GM10266 (cell line): ENCODE results near the gene GRK4.
"Not testable (repeated sequence)": the region's sequence is repeated elsewhere in the genome, so short reads cannot be mapped to it uniquely, and the experiment has no call there.

Source experiments
- DNase-seq: peaks from one replicate; pipeline ENCODE4 v3.0.0; 2012; ENCODE audit errors: extremely low spot score
- TF ChIP-seq, protein P1 (sequence below): IDR thresholded peaks from 2 replicates; pipeline ENCODE4 v1.5.1; 2012; ENCODE audit warnings: mild to moderate bottlenecking, low read depth; ENCODE audit not compliant: control insufficient read depth, insufficient read depth; ENCODE audit errors: missing control alignments

The GRK4 gene

DNA sequence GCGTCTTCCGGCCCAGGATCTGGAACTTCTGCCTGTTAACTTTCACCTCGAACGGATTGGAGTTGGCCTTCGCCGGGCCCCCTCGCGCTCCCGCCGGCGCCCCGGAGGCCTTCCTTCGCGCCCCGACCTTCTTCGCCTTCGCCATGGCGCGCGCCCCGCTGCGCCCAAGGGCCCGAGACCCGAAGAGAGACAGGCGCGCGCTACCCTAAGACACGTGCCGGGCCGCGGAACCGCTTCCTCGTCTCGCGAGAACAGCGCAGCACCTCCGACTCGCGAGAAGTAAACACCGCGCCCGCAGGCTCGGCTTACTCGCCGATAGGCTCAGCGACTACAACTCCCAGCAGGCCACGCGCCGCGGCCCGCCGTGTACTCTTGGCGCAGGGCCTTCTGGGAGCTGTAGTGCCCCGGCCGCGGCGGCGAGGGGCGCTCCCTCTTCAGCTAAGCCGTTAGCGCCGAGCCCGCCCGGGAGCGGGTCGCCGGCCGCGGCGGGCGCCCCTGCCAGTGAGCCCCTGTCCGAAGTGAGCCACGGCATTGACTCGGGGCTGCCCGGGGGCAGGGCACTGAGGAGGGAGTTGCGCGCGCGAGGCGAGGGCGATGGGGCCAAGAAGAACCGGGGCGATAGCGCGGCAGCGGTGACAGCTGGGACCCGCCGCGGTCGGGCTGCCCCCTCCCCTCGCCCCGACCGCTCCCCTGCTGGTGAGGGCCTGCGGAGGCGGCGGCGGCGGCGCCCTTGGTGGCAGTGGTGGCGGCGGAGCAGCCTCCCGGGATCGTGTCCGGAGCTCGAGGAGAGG, at the start of gene GRK4, which contains the start of gene NOP14:
Gene GRK4, plus strand, starts transcription at position 397 of the 791 bp plus-strand sequence. CDS start 500 bp downstream, outside the sequence.
Gene NOP14, minus strand, starts transcription at position 232 of the 791 bp plus-strand sequence. Its CDS starts 87 bp downstream, at position 145.
- peak; percentile 99 for DNase-seq
- TF ChIP-seq, protein P1, sequence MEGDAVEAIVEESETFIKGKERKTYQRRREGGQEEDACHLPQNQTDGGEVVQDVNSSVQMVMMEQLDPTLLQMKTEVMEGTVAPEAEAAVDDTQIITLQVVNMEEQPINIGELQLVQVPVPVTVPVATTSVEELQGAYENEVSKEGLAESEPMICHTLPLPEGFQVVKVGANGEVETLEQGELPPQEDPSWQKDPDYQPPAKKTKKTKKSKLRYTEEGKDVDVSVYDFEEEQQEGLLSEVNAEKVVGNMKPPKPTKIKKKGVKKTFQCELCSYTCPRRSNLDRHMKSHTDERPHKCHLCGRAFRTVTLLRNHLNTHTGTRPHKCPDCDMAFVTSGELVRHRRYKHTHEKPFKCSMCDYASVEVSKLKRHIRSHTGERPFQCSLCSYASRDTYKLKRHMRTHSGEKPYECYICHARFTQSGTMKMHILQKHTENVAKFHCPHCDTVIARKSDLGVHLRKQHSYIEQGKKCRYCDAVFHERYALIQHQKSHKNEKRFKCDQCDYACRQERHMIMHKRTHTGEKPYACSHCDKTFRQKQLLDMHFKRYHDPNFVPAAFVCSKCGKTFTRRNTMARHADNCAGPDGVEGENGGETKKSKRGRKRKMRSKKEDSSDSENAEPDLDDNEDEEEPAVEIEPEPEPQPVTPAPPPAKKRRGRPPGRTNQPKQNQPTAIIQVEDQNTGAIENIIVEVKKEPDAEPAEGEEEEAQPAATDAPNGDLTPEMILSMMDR, result peak; percentile 37

DNA sequence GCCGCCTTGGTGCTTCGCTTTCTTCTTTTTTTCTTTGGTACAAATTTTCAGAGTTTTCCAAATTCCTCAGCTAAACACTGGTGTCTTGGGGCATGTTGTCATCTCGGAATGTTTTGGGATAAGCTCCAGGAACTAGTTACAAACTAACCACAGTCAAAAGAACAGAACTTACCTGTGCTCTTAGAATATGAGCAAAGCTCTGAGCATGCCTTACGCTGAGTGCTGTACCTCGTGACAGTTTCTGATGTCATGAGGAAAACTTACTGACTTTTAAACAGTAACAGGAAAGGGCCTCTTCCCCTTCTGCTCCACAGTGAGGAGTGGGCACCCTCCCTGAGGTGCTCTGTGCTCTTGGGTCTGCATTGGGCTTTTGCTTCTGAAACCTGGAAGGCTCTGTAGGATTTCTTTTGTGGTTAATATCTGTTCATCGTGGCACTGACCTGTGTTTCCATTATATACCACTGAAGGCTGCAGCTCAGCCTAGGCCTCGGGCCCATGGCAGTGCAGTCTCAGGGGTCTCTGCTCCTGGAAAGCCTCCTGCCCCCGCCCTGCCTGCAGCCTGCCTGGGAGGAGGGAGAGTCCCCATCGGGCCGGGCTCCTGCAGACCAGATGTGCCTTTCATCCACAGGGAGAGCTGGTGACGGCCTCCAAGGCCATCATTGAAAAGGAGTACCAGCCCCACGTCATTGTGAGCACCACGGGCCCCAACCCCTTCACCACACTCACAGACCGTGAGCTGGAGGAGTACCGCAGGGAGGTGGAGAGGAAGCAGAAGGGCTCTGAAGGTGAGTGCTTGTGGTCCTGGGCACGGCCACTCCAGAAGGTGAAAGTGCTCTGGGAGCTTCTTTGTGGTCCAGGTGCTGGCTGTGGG, 48.9 kb upstream of the GRK4 start:
- DNase-seq, result no peak
- TF ChIP-seq, protein P1, result no peak

DNA sequence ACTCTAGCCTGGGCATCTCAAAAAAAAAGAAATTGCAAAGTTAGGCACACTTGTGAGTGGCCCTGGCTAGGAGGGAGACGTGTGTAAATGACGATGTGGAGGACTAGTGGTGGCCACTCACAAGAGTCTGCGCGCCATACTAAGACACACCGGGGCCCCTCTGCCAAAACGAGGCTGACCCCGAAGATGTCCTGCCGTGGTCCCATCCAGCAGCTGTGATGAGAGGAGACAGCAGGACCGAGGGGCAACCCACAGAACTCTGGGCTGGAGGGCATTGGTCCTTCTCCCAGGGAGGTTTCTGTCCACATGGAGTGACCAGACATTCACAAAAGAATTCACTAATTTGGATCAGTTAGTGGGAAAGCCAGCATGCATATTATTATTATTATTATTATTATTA, 47.6 kb upstream of the GRK4 start:
- TF ChIP-seq, protein P1, result no peak
- DNase-seq, result no peak

DNA sequence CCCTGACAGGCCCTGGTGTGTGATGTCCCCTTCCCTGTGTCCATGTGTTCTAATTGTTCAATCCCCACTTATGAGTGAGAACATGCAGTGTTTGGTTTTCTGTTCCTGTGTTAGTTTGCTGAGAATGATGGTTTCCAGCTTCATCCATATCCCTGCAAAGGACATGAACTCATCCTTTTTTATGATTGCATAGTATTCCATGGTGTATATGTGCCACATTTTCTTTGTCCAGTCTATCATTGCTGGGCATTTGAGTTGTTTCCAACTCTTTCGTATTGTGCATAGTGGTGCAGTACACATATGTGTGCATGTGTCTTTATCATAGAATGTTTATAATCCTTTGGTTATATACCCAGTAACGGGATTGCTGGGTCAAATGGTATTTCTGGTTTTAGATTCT, 46.7 kb upstream of the GRK4 start:
- DNase-seq, result not testable (repeated sequence)

DNA sequence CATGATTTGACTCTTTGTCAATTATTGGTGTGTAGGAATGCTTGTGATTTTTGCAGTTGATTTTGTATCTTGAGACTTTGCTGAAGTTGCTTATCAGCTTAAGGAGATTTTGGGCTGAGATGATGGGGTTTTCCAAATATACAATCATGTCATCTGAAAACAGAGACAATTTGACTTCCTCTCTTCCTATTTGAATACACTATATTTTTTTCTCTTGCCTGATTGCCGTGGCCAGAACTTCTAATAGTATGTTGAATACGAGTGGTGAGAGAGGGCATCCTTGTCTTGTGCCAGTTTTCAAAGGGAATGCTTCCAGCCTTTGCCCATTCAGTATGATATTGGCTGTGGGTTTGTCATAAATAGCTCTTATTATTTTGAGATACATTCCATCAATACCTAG, 45.1 kb upstream of the GRK4 start:
- not testable (repeated sequence) for DNase-seq

DNA sequence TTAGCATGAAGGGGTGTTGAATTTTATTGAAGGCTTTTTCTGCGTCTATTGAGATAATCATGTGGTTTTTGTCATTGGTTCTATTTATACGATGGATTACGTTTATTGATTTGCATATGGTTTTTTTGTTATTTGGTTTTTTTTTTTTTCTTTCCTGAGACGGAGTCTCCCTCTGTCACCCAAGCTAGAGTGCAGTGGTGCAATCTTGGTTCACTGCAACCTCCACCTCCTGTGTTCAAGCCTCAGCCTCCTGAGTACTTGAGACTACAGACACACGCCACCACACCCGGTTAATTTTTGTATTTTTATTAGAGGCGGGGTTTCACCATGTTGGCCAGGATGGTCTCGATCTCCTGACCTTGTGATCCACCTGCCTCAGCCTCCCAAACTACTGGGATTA, 44.7 kb upstream of the GRK4 start:
- not testable (repeated sequence) for DNase-seq

DNA sequence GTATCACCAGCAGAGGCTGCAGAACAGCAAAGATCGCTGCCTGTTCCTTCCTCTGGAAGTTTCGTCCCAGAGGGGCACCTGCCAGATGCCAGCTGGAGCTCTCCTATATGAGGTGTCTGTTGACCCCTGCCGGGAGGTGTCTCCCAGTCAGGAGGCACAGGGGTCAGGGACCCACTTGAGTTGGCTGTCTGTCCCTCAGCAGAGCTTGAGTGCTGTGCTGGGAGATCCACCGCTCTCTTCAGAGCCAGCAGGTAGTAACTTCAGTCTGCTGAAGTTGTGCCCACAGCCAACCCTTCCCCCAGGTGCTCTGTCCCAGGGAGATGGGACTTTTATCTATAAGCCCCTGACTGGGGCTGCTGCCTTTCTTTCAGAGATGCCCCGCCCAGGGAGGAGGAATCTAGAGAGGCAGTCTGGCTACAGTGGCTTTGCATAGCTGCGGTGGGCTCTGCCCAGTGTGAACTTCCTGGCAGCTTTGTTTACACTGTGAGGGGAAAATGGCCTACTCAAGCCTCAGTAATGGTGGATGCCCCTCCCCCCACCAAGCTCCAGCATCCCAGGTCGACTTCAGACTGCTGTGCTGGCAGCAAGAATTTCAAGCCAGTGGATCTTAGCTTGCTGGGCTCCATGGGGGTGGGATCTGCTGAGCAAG, 40.8 kb upstream of the GRK4 start:
- not testable (repeated sequence) for DNase-seq

DNA sequence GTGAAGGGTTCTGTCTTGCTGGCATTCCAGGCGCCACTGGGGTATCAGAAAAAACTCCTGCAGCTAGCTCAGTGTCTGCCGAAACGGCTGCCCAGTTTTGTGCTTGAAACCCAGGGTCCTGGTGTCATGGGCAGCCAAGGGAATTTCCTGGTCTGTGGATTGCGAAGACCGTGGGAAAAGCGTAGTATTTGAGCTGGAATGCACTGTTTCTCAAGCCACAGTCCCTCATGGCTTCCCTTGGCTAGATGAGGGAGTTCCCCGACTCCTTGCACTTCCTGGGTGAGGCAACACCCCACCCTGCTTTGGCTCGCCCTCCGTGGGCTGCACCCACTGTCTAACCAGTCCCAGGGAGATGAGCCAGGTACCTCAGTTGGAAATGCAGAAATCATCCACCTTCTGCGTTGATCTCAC, 40.2 kb upstream of the GRK4 start:
- no peak for DNase-seq
- TF ChIP-seq, protein P1, result no peak

DNA sequence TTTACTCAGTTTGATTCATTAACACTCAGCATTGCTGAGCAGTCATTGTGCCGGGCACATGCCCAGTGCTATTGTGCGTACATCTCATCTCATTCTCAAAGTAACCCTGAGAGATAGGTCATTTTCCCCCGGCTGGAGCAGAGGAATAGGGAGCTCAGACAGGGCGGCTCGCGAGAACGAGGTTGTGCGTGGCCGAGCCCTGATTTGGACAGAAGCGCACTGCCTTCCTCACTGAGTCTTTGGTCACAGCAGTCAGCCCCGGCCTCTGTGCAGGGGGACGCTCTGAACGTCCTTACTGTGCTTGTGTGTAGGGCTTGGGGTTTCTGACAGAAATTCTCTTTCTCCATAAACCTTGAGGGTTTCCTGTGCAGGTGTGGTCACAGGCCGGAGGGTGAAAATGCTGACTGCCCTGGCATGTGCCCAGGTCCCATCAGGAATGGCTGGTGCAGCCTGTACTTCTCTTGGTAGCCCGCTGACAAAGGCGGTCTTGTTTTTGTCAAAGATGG, 39.6 kb upstream of the GRK4 start:
- TF ChIP-seq, protein P1, result no peak
- no peak for DNase-seq
